ACC112 (cell line): ENCODE data around the gene AKAP13.

Source experiments
- H2AFZ ChIP-seq: fragments of 200-600 bp; sonication (generic); one replicate; pipeline ENCODE4 v1.6.0; 2017; ENCODE audit warnings: antibody characterized with exemption, low read length; ENCODE audit not compliant: unreplicated experiment
- H3K27ac ChIP-seq: fragments of 200-600 bp; sonication (generic); 2 replicates; pipeline ENCODE4 v1.5.1; 2014; ENCODE audit warnings: low read depth, mild to moderate bottlenecking, antibody characterized with exemption, low read length, moderate library complexity
- H3K27me3 ChIP-seq: fragments of 200-600 bp; sonication (generic); 2 replicates; pipeline ENCODE4 v1.6.1; 2014; ENCODE audit warnings: mild to moderate bottlenecking, antibody characterized with exemption, low read length, moderate library complexity, mixed read lengths; ENCODE audit not compliant: insufficient read depth
- H3K36me3 ChIP-seq: fragments of 200-600 bp; sonication (generic); 2 replicates; pipeline ENCODE4 v1.6.1; 2016; ENCODE audit warnings: mild to moderate bottlenecking, antibody characterized with exemption, low read length, moderate library complexity, mixed read lengths; ENCODE audit not compliant: insufficient read depth
- H3K4me1 ChIP-seq: fragments of 200-600 bp; sonication (generic); one replicate; pipeline ENCODE4 v1.6.1; 2016; ENCODE audit warnings: low read length, mixed read lengths; ENCODE audit not compliant: insufficient read depth, unreplicated experiment, control insufficient read depth
- H3K4me3 ChIP-seq: fragments of 200-600 bp; sonication (generic); 2 replicates; pipeline ENCODE4 v1.5.1; 2014; ENCODE audit warnings: mild to moderate bottlenecking, low read depth, low read length
- H3K79me2 ChIP-seq: fragments of 200-600 bp; sonication (generic); one replicate; pipeline ENCODE4 v1.6.0; 2016; ENCODE audit warnings: low read length; ENCODE audit not compliant: control insufficient read depth, unreplicated experiment, insufficient read depth

Gene AKAP13

GRCh38 chr15:85684174-85684710 is 303.8 kb downstream of the AKAP13 start:
- no peak overlapping the region for H3K4me3 ChIP-seq
- no peaks in the 10 kb centered on the region for H3K27me3 ChIP-seq
- H2AFZ ChIP-seq = no peak overlapping the region
- H3K36me3 ChIP-seq = peaks cover 10% of the 10 kb centered on the region; the same call in 1 of the 2 replicates
- H3K79me2 ChIP-seq = no peaks in the 10 kb centered on the region
- H3K27ac ChIP-seq = no peak overlapping the region
- peaks cover 6% of the 10 kb centered on the region for H3K4me1 ChIP-seq

- H3K4me1 ChIP-seq = peaks cover 11% of the 10 kb centered on the region
- H3K79me2 ChIP-seq = no peaks in the 10 kb centered on the region
- H3K27ac ChIP-seq = no peak overlapping the region
- no peaks in the 10 kb centered on the region for H3K27me3 ChIP-seq
- H2AFZ ChIP-seq = no peak overlapping the region
- H3K36me3 ChIP-seq = peaks cover 10% of the 10 kb centered on the region; the same call in 1 of the 2 replicates
- no peak overlapping the region for H3K4me3 ChIP-seq
These were observed 305.0 kb downstream of the AKAP13 start for GRCh38 chr15:85685356-85685755.

GRCh38 chr15:85687329-85687728 is 306.9 kb downstream of the AKAP13 start:
- Histone ChIP-seq H3K4me3 (no peak overlapping the region), H3K4me1 (peaks cover 15% of the 10 kb centered on the region), H3K27me3 (no peaks in the 10 kb centered on the region), H2AFZ (no peak overlapping the region), H3K79me2 (peaks cover 2% of the 10 kb centered on the region), H3K36me3 (peaks cover 10% of the 10 kb centered on the region; the same call in 1 of the 2 replicates), H3K27ac (no peak overlapping the region)

- H2AFZ ChIP-seq = no peak overlapping the region
- peaks cover 20% of the 10 kb centered on the region for H3K36me3 ChIP-seq
- H3K27me3 ChIP-seq = no peaks in the 10 kb centered on the region
- no peak overlapping the region for H3K27ac ChIP-seq
- H3K79me2 ChIP-seq = peaks cover 2% of the 10 kb centered on the region
- H3K4me3 ChIP-seq = no peak overlapping the region
- H3K4me1 ChIP-seq = peaks cover 15% of the 10 kb centered on the region
These were observed 308.3 kb downstream of the AKAP13 start for GRCh38 chr15:85688711-85689110.

- peaks cover 15% of the 10 kb centered on the region for H3K4me1 ChIP-seq
- peak overlapping the region; percentile 70 for H3K4me3 ChIP-seq
- peaks cover 24% of the 10 kb centered on the region for H3K36me3 ChIP-seq
- peaks cover 2% of the 10 kb centered on the region for H3K79me2 ChIP-seq
- H3K27me3 ChIP-seq = no peaks in the 10 kb centered on the region
- peak overlapping the region; percentile 38 for H3K27ac ChIP-seq
- peak overlapping the region; percentile 61 for H2AFZ ChIP-seq
These were observed 309.3 kb downstream of the AKAP13 start for GRCh38 chr15:85689729-85690128.

GRCh38 chr15:85690561-85691231 is 310.3 kb downstream of the AKAP13 start:
- Histone ChIP-seq H3K79me2 (peaks cover 2% of the 10 kb centered on the region), H3K27ac (peak overlapping the region; percentile 38; the same call in 1 of the 2 replicates), H3K4me1 (peaks cover 15% of the 10 kb centered on the region), H3K36me3 (peaks cover 18% of the 10 kb centered on the region), H3K27me3 (no peaks in the 10 kb centered on the region), H2AFZ (no peak overlapping the region), H3K4me3 (peak overlapping the region; percentile 70)

GRCh38 chr15:85691350-85692240 is 311.2 kb downstream of the AKAP13 start:
- Histone ChIP-seq H3K36me3 (peaks cover 24% of the 10 kb centered on the region), H3K79me2 (peaks cover 2% of the 10 kb centered on the region), H3K27me3 (no peaks in the 10 kb centered on the region), H3K27ac (no peak overlapping the region), H3K4me1 (peaks cover 15% of the 10 kb centered on the region), H3K4me3 (no peak overlapping the region), H2AFZ (no peak overlapping the region)

GRCh38 chr15:85692321-85692720 is 311.9 kb downstream of the AKAP13 start:
- H3K36me3 ChIP-seq = peaks cover 24% of the 10 kb centered on the region
- no peak overlapping the region for H3K4me3 ChIP-seq
- H3K27me3 ChIP-seq = no peaks in the 10 kb centered on the region
- H3K79me2 ChIP-seq = peaks cover 2% of the 10 kb centered on the region
- H3K27ac ChIP-seq = no peak overlapping the region
- H2AFZ ChIP-seq = no peak overlapping the region
- peaks cover 15% of the 10 kb centered on the region for H3K4me1 ChIP-seq

- H3K36me3 ChIP-seq = peaks cover 24% of the 10 kb centered on the region
- no peak overlapping the region for H3K4me3 ChIP-seq
- H3K27ac ChIP-seq = no peak overlapping the region
- no peaks in the 10 kb centered on the region for H3K27me3 ChIP-seq
- peaks cover 15% of the 10 kb centered on the region for H3K4me1 ChIP-seq
- H2AFZ ChIP-seq = no peak overlapping the region
- peaks cover 2% of the 10 kb centered on the region for H3K79me2 ChIP-seq
These were observed 312.5 kb downstream of the AKAP13 start for GRCh38 chr15:85692873-85693272.

- Histone ChIP-seq H3K4me1 (peaks cover 15% of the 10 kb centered on the region), H3K79me2 (peaks cover 2% of the 10 kb centered on the region), H3K36me3 (peaks cover 24% of the 10 kb centered on the region), H3K27ac (no peak overlapping the region), H3K27me3 (no peaks in the 10 kb centered on the region), H3K4me3 (no peak overlapping the region), H2AFZ (no peak overlapping the region)
These were observed 312.9 kb downstream of the AKAP13 start for GRCh38 chr15:85693277-85693676.
